GM23338 (cell line): ENCODE data around the gene THOP1.

Experiments
- CTCF ChIP-seq, 2 experiments: fragments of 200-600 bp in 1 of 2; sonication (generic) in 1 of 2; conservative IDR thresholded peaks; 2 replicates each; pipeline versions ENCODE4 v1.5.1 to v1.6.1; 2016 to 2017; ENCODE audit warnings: antibody characterized with exemption in 2 of 2, low read depth in 2 of 2, mild to moderate bottlenecking in 2 of 2, moderate library complexity in 1 of 2
- ETS1 ChIP-seq: IDR thresholded peaks from 2 replicates; pipeline ENCODE4 v1.6.1; 2016; ENCODE audit warnings: antibody characterized with exemption
- EZH2 ChIP-seq: fragments of 200-600 bp; sonication (generic); IDR thresholded peaks from one replicate; pipeline ENCODE4 v1.8.0; 2017; ENCODE audit warnings: antibody characterized with exemption, mild to moderate bottlenecking, low read depth; ENCODE audit not compliant: unreplicated experiment
- POLR2AphosphoS5 ChIP-seq: IDR thresholded peaks from 2 replicates; pipeline ENCODE4 v1.6.1; 2016; ENCODE audit warnings: antibody characterized with exemption, low read depth

GRCh38 chr19:2791876-2792275 is 6.6 kb downstream of the THOP1 start:
- no peak for TF ChIP-seq POLR2AphosphoS5
- TF ChIP-seq CTCF (conservative IDR thresholded peaks at IDR 0.05; ENCODE audit: low read depth in 2 of 2): no peak
- TF ChIP-seq EZH2: no peak
- TF ChIP-seq ETS1: no peak
